ENCODE data around the gene CIB4.
"Not testable (repeated sequence)": the region's sequence is repeated elsewhere in the genome, so short reads cannot be mapped to it uniquely, and the experiment has no call there.

The CIB4 gene

GRCh38 chr2:26580151-26580550 lies 61.0 kb downstream of the CIB4 start:
- no peak for DNase-seq

GRCh38 chr2:26579723-26580040 lies 61.5 kb downstream of the CIB4 start:
- no peak for DNase-seq

- no peak for DNase-seq
Measured at GRCh38 chr2:26579025-26579722, 62.0 kb downstream of the CIB4 start.

GRCh38 chr2:26578581-26578980 lies 62.6 kb downstream of the CIB4 start:
- DNase-seq = no peak

- no peak for DNase-seq
Measured at GRCh38 chr2:26578113-26578458, 63.1 kb downstream of the CIB4 start.

- DNase-seq = peak; percentile 66
Measured at GRCh38 chr2:26577442-26578112, 63.6 kb downstream of the CIB4 start.

GRCh38 chr2:26576565-26577441 lies 64.4 kb downstream of the CIB4 start:
- no peak for DNase-seq

- DNase-seq = no peak
Measured at GRCh38 chr2:26575836-26576564, 65.2 kb downstream of the CIB4 start.

- DNase-seq = no peak
Measured at GRCh38 chr2:26574900-26575560, 66.1 kb downstream of the CIB4 start.

- DNase-seq = no peak
Measured at GRCh38 chr2:26574066-26574899, 66.9 kb downstream of the CIB4 start.

- DNase-seq = no peak
Measured at GRCh38 chr2:26573241-26573925, 67.8 kb downstream of the CIB4 start.

- no peak for DNase-seq
Measured at GRCh38 chr2:26572591-26572990, 68.6 kb downstream of the CIB4 start.

GRCh38 chr2:26571316-26571715 lies 69.8 kb downstream of the CIB4 start:
- DNase-seq = no peak

- no peak for DNase-seq
Measured at GRCh38 chr2:26570083-26570430, 71.1 kb downstream of the CIB4 start.

- DNase-seq = no peak
Measured at GRCh38 chr2:26569216-26570082, 71.7 kb downstream of the CIB4 start.

GRCh38 chr2:26568076-26568890 lies 72.9 kb downstream of the CIB4 start:
- no peak for DNase-seq

- no peak for DNase-seq
Measured at GRCh38 chr2:26567534-26567933, 73.6 kb downstream of the CIB4 start.

- DNase-seq = not testable (repeated sequence)
Measured at GRCh38 chr2:26566731-26567130, 74.4 kb downstream of the CIB4 start.

- DNase-seq = no peak
Measured at GRCh38 chr2:26566081-26566375, 75.1 kb downstream of the CIB4 start.

Measured in NCI-H2171 (cell line).